C4-2B (cell line): Measurements from ENCODE around the gene DUOX1.

Source experiments
- H3K27ac ChIP-seq: fragments of 450-650 bp; 2 replicates; pipeline ENCODE4 v1.5.1; 2017
- CTCF ChIP-seq: fragments of 450-650 bp; conservative IDR thresholded peaks from 2 replicates; pipeline ENCODE4 v1.5.1; 2017; ENCODE audit warnings: mild to moderate bottlenecking
- ZFX ChIP-seq: fragments of 450-650 bp; IDR thresholded peaks from 2 replicates; pipeline ENCODE4 v1.6.1; 2017

DUOX1 gene

DNA sequence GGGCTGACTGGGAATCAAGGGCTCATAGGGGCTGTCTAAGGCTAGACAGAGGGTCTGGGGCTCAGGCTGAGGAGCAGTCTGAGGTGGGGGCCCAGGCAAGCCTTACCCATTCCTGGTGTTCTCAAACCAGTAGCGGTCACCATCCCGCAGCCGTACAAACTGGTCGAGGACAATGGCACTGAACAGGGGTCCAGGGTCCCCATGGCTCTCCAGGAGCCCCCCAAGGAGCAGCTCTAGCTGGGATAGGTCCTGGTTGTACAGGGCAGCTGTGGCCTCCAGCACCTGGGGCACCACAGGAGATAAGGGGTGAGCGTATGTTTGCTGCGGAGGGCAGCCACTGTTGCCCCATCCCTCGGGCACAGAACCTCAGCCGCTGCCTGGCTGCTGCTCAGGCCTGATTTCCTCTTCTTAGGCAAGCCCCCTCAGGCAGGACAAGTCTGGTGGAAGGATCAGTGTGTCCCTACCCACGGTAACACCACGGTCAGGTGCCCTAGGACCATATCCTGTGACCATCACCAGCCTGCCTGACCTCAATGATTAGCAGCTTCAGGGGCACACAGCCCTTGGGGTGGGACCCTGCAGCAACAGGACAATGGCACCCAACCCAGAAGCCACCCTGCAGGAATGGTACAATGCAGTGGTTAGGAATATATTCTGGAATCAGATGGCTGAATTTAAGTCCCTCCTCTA, 21.7 kb upstream of the DUOX1 start:
- no peak overlapping the region for H3K27ac ChIP-seq
- TF ChIP-seq CTCF (no peak), ZFX (no peak)

DNA sequence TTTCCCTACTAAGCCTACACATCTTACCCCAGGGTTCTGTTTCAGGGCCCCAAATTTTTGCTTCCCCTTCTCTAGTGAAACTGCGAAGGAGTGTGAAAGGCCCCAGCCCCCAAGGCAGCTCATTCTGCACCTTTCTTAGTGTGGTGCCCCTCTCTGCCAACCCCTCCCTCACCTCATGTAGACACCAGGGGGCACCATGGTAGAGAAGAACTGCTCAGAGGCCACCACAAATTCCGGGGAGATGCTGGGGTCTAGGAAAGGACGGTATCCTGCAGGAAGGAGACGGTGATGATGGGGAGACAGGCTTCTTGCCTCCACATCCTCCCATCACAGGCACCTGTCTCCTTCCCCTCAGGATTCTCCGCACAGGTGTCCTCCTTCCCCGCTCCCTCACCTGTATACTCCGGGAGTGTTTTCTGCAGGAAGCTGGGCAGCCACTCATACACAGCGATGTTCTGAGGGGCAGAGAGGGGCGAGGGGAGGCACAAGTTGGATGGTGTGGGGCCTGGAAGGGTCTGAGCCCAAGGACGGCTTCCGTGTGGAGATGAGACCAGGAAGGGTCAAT, 19.5 kb upstream of the DUOX1 start:
- H3K27ac ChIP-seq: no peak overlapping the region
- TF ChIP-seq ZFX (no peak), CTCF (no peak)

- TF ChIP-seq ZFX (no peak), CTCF (no peak)
- no peak overlapping the region for H3K27ac ChIP-seq
Measured at GRCh38 chr15:45111390-45112142, 18.2 kb upstream of the DUOX1 start.

DNA sequence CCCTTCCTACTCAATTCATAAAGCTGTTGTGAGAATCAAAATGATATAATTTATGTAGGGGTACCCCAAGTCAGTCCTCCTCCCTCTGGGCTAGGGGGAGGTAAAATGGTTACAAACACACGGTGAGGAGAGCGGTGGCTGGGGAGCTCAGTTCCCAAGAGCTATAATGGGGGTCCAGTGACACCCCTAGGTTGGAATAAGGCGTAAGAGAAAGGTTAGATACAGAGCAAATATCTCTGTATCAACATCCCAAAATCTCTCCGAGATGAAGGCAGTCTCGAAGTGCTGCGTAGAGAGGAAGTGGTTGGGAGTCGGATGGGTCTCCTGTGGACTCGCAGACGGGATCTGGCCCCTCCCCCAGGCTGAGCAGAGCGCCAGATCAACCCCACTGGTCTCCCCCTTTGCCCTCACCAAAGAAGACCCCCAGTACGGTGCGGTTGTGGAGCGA, 17.6 kb upstream of the DUOX1 start:
- H3K27ac ChIP-seq: no peak overlapping the region

GRCh38 chr15:45112591-45113379, 17.0 kb upstream of the DUOX1 start:
- H3K27ac ChIP-seq: no peak overlapping the region
- TF ChIP-seq ZFX: no peak
- no peak for TF ChIP-seq CTCF

More for the DNA sequence above, 17.6 kb upstream of the DUOX1 start:
- TF ChIP-seq ZFX (no peak), CTCF (no peak)

- TF ChIP-seq CTCF: no peak
- TF ChIP-seq ZFX: no peak
- no peak overlapping the region for H3K27ac ChIP-seq
Measured at GRCh38 chr15:45113380-45113990, 16.3 kb upstream of the DUOX1 start.
